Spleen (tissue), 11 donors: ENCODE measurements around the gene ILKAP. TPM values are rescaled to one million over a fixed set of nuclear protein-coding genes. Genes with fewer than 3 reads are reported as not detected.

ENCODE experiments used
- DNase-seq: peaks from one replicate; pipeline ENCODE4 v3.0.0-alpha.2; 2020
- H3K27ac ChIP-seq, 8 donors: fragments of 200-600 bp; sonication (generic) in 7 of 8; 1 replicate in 4 of 8; 2 replicates in 4 of 8; pipeline versions ENCODE4 v1.5.0 to v1.8.0; 2016 to 2021; ENCODE audit warnings: inconsistent platforms in 4 of 8, mild to moderate bottlenecking in 4 of 8, moderate library complexity in 1 of 8
- H3K27me3 ChIP-seq, 7 donors: fragments of 200-600 bp; sonication (generic) in 6 of 7; replicated peaks in 1 of 7; 1 replicate in 4 of 7; 2 replicates in 3 of 7; pipeline versions ENCODE4 v1.5.0 to v1.8.0; 2016 to 2021; ENCODE audit warnings: inconsistent platforms in 3 of 7, mild to moderate bottlenecking in 1 of 7
- H3K36me3 ChIP-seq, 6 donors: fragments of 200-600 bp; sonication (generic) in 5 of 6; 1 replicate in 4 of 6; 2 replicates in 2 of 6; pipeline versions ENCODE4 v1.5.0 to v1.8.0; 2016 to 2021; ENCODE audit warnings: inconsistent platforms in 2 of 6
- H3K4me1 ChIP-seq, 6 donors: fragments of 200-600 bp; sonication (generic) in 5 of 6; 1 replicate in 3 of 6; 2 replicates in 3 of 6; pipeline versions ENCODE4 v1.5.0 to v1.8.0; 2016 to 2021; ENCODE audit warnings: inconsistent platforms in 3 of 6
- H3K4me3 ChIP-seq, 8 donors: fragments of 200-600 bp; sonication (generic) in 7 of 8; 1 replicate in 4 of 8; 2 replicates in 4 of 8; pipeline versions ENCODE4 v1.5.0 to v1.8.0; 2016 to 2021; ENCODE audit warnings: inconsistent platforms in 4 of 8, mild to moderate bottlenecking in 4 of 8, moderate library complexity in 2 of 8
- H3K9me3 ChIP-seq, 8 donors: fragments of 200-600 bp; sonication (generic) in 7 of 8; 1 replicate in 4 of 8; 2 replicates in 4 of 8; pipeline versions ENCODE4 v1.5.0 to v1.8.0; 2016 to 2021; ENCODE audit warnings: inconsistent platforms in 4 of 8
- POLR2A ChIP-seq, 3 donors: fragments of 450-650 bp; IDR thresholded peaks; one replicate each; pipeline ENCODE4 v1.5.1; 2017; ENCODE audit warnings: antibody characterized with exemption in 3 of 3, mild to moderate bottlenecking in 1 of 3
- POLR2AphosphoS5 ChIP-seq, 3 donors: sonication (generic); formaldehyde crosslinking; IDR thresholded peaks; one replicate each; pipeline ENCODE4 v1.5.1; 2017; ENCODE audit warnings: antibody characterized with exemption in 3 of 3
- WGBS, 5 donors: extraction: QIAGEN DNeasy Blood & Tissue Kit in 3 of 5; methylation state at CpG; one replicate each; pipeline versions ENCODE4 v1.1.5 to v1.1.7; 2013 to 2018; 5-methylcytosine and 5-hydroxymethylcytosine counted together
- intact Hi-C: fragments of 100-400 bp; cut with DNase I; formaldehyde crosslinking; loops from one replicate; pipeline ENCODE4 v1.15.0; 2023; ENCODE audit warnings: low total_unique reads
- polyA plus RNA-seq, 3 donors: library from polyadenylated mRNA; stranded (reverse); fragments of 200-250 nt; gene quantifications; one replicate each; pipeline ENCODE4 v1.2.1, GENCODE V29; 2013
- total RNA-seq, 7 donors: library from RNA; depleted of rRNA in 3 of 7; stranded (reverse); fragments of >200 nt in 3 of 7; fragmentation: NEBNext Ultra II Directional in 4 of 7; extraction: Animal tissue kit (Norgen Biotek cat#: 25700) in 4 of 7; gene quantifications; one replicate each; pipeline versions ENCODE4 v1.1.0 to v1.2.1, GENCODE V29; 2016 to 2021
- TF ChIP-seq, protein P1 (sequence below), 11 experiments: fragments of 200-600 bp in 7 of 11; fragments of 450-650 bp in 4 of 11; sonication (generic) in 4 of 11; IDR thresholded peaks in 8 of 11; conservative IDR thresholded peaks in 3 of 11; 1 replicate in 7 of 11; 2 replicates in 4 of 11; pipeline versions ENCODE4 v1.4.0 to v1.8.0; 2016 to 2021; ENCODE audit warnings: antibody characterized with exemption in 11 of 11, inconsistent platforms in 4 of 11, mild to moderate bottlenecking in 1 of 11
- donor health status: healthy with polysubstance abuse.
- donor health status: DM: no; HTN: no; CAD: no; lungs with moderate emphysema.
- donor health status: DM: no; HTN: no; CAD: no.
- donor health status: Bipolar disorder and iron deficiency.
- donor health status: healthy.
- donor health status: DM: no; HTN: no; CAD: no.
- donor health status: DM: yes; HTN: yes; CAD: no.

ILKAP gene
- total and polyA plus RNA-seq, 10 donors, result 39.7 to 64.5 (median 50.1) TPM

DNA sequence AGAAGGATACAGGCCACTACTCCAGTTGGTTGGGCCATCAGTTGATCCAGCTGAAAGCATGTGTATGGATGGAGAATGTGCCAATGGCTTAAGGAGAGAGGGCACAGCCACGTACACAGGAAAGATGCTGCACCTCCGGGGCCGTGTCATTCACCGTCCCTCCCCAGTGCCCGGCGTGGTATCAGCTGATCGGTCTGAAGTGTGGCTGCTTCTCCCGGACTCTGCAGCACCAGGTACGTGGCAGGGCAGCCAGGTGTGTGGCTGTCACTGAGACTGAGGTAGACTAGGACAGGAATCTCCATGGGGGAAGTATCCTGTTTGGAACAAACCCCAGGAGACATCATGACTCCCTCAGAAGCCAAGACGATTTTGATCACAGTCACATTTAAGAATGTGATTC, 48.9 kb downstream of the ILKAP start:
- H3K4me1 ChIP-seq, result peaks cover 0 to 13% (median 10%) of the 10 kb centered on the region in 6 donors
- intact Hi-C loops, result no loop called here
- DNase-seq, result no peak
- H3K27me3 ChIP-seq, result peaks cover 0 to 22% (median 5%) of the 10 kb centered on the region in 7 donors
- H3K4me3 ChIP-seq, result no peak overlapping the region
- H3K9me3 ChIP-seq, result no peaks in the 10 kb centered on the region
- WGBS, 5 donors, result 94 to 96% (median 95%) methylated on average over 9 to 10 of the region's 10 CpGs
- no peak overlapping the region for H3K27ac ChIP-seq
- no peaks in the 10 kb centered on the region for H3K36me3 ChIP-seq
- TF ChIP-seq, protein P1, sequence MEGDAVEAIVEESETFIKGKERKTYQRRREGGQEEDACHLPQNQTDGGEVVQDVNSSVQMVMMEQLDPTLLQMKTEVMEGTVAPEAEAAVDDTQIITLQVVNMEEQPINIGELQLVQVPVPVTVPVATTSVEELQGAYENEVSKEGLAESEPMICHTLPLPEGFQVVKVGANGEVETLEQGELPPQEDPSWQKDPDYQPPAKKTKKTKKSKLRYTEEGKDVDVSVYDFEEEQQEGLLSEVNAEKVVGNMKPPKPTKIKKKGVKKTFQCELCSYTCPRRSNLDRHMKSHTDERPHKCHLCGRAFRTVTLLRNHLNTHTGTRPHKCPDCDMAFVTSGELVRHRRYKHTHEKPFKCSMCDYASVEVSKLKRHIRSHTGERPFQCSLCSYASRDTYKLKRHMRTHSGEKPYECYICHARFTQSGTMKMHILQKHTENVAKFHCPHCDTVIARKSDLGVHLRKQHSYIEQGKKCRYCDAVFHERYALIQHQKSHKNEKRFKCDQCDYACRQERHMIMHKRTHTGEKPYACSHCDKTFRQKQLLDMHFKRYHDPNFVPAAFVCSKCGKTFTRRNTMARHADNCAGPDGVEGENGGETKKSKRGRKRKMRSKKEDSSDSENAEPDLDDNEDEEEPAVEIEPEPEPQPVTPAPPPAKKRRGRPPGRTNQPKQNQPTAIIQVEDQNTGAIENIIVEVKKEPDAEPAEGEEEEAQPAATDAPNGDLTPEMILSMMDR (IDR thresholded peaks at IDR 0.05 in 8 of 11, conservative IDR thresholded peaks at IDR 0.05 in 3 of 11), result no peak
- TF ChIP-seq POLR2AphosphoS5 (IDR thresholded peaks at IDR 0.05) (no peak), POLR2A (IDR thresholded peaks at IDR 0.05) (no peak)

DNA sequence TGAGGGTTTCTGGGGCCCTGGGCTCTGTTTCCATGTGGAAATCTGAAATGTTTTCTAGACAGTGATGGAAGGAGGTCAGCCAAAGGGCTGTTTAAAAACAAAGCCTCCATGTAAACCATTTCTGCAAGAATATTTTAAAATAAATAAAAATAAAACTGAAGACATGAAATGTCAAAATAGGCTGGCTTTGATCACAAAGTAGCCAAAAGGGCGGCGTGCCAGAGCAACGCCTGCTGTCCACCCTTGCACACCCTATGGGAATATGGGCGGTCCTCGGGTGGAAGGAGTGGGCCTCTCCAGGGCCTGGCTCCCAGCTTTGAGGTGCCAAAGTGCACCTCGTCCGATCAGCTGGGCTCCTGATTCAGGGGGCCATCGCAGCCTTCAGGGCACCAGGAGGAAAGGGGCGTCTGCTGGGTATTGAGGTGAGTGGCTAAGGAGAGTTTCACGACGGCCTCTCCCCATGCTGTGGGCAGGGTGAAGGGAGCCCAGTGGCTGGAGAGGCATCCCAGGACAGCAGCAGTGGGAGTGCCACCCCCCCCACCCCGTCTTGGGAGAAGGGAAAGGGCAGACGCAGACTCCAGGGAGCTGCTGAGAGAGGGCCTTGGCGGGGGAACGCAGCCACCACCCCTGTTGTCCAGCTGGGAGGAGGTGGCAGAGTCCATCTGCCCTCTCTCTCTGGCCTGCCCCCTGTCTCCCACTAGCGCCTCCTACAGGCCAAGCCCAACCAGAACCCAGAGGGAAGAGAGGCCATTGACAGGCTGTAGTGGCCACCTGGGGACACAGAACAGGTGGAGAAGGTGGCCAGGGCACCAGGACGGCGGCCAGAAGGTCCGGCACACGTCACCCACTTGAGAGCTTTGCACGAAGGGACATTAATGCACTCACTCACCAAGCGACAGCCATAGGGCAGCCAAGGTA, 50.5 kb downstream of the ILKAP start:
- Histone ChIP-seq H3K4me1 (peaks cover 0 to 2% (median 0%) of the 10 kb centered on the region in 6 donors), H3K9me3 (no peaks in the 10 kb centered on the region), H3K4me3 (no peak overlapping the region), H3K27ac (no peak overlapping the region), H3K27me3 (peaks cover 0 to 6% (median 0%) of the 10 kb centered on the region in 7 donors), H3K36me3 (no peaks in the 10 kb centered on the region)
- TF ChIP-seq POLR2AphosphoS5 (IDR thresholded peaks at IDR 0.05), result no peak
- no peak for TF ChIP-seq POLR2A (IDR thresholded peaks at IDR 0.05)
- TF ChIP-seq, protein P1 (IDR thresholded peaks at IDR 0.05 in 8 of 11, conservative IDR thresholded peaks at IDR 0.05 in 3 of 11), result no peak
- intact Hi-C loops, result no loop called here
- 83 to 89% (median 87%) methylated on average over 22 of the region's 22 CpGs for WGBS, 5 donors
- no peak for DNase-seq

DNA sequence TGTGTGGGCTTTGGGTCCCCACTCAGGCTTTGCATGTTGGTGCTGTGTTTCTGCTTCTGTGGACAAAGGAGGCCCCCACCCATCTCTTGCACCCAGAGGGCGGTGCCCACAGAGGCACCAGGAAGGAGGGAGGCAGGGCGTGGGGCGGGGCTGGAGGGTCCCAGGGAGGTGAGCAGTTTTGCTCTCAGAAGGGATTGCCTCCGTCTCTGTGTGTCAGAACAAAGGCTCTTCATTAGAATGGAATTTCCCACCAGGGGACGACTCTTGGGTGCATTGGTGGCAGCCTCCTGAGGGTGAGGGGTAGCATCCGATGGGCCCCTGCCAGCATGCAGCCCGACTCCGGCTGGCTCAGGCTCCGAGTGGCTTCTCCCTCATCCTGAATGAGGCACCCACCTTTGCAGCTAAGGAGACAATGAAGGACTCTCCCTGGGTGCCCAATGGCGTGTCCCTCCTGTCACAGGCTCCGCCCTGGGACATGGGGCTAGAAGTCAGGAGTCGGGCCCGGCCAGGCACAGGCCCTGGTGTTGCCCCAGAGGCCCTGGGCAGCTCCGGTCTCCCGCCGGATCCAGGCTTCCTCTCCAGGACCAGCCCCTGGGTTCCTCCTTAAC, 51.8 kb downstream of the ILKAP start:
- Histone ChIP-seq H3K9me3 (no peaks in the 10 kb centered on the region), H3K27me3 (no peaks in the 10 kb centered on the region), H3K36me3 (no peaks in the 10 kb centered on the region), H3K27ac (no peak overlapping the region), H3K4me1 (peaks cover 0 to 10% (median 0%) of the 10 kb centered on the region in 6 donors), H3K4me3 (no peak overlapping the region)
- TF ChIP-seq POLR2AphosphoS5 (IDR thresholded peaks at IDR 0.05) (no peak), POLR2A (IDR thresholded peaks at IDR 0.05) (no peak)
- TF ChIP-seq, protein P1 (IDR thresholded peaks at IDR 0.05 in 8 of 11, conservative IDR thresholded peaks at IDR 0.05 in 3 of 11), result no peak
- DNase-seq, result no peak
- 86 to 91% (median 86%) methylated on average over 14 to 16 of the region's 16 CpGs for WGBS, 5 donors
- intact Hi-C loops, result no loop called here

DNA sequence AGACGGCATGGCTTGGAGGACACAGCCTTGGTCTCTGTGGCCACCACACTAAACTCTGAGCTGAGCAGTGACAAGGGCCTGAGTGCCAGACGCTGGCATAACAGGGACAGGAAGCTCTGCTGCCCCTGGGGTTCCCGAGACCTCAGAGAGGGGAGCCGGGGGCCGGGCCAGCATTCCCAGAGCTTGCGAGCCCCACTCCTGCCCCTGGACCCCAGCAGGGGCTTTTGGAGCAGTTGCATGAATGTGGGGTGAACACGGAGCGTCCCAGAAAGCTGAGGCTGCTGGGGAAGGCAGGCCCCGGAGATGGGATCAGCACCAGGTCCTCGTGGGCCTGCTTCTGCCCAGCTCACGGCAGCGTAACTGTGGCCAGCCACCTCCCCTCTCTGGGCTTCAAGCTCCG, 52.3 kb downstream of the ILKAP start:
- DNase-seq, result no peak
- TF ChIP-seq, protein P1 (IDR thresholded peaks at IDR 0.05 in 8 of 11, conservative IDR thresholded peaks at IDR 0.05 in 3 of 11), result no peak
- TF ChIP-seq POLR2A (IDR thresholded peaks at IDR 0.05) (no peak), POLR2AphosphoS5 (IDR thresholded peaks at IDR 0.05) (no peak)
- intact Hi-C loops, result no loop called here
- no peak overlapping the region for H3K27ac ChIP-seq
- no peaks in the 10 kb centered on the region for H3K9me3 ChIP-seq
- no peak overlapping the region for H3K4me3 ChIP-seq
- WGBS, 5 donors, result 86 to 94% (median 91%) methylated on average over 7 to 13 of the region's 13 CpGs
- H3K36me3 ChIP-seq, result no peaks in the 10 kb centered on the region
- peaks cover 0 to 10% (median 0%) of the 10 kb centered on the region in 6 donors for H3K4me1 ChIP-seq
- no peaks in the 10 kb centered on the region for H3K27me3 ChIP-seq
